NCI-H1694 (cell line): ENCODE measurements around the gene XPNPEP1.

ENCODE experiments used
- DNase-seq: peaks from one replicate; lab custom pipeline; 2025; lab: John Stamatoyannopoulos, UW

Gene XPNPEP1

DNA sequence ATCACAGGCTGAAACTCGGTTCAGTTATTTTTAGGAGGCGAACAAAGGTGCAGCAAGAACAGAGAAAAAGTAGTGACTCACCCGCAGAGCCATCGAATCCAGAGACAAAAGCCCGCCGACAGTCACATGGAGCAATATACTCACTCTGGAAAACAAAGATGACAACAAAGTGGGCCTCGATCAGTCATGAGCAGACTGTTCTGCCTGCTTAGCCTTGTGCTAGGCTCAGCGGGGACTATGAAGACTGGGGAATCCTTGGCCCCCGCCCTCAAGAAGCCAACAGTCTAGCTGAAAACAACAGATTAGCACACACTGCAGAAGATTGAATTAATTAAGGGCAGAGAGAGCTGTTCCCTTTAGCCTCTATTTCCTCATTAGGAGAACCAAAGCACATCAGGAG, 30.4 kb downstream of the XPNPEP1 start:
- DNase-seq = no peak

DNA sequence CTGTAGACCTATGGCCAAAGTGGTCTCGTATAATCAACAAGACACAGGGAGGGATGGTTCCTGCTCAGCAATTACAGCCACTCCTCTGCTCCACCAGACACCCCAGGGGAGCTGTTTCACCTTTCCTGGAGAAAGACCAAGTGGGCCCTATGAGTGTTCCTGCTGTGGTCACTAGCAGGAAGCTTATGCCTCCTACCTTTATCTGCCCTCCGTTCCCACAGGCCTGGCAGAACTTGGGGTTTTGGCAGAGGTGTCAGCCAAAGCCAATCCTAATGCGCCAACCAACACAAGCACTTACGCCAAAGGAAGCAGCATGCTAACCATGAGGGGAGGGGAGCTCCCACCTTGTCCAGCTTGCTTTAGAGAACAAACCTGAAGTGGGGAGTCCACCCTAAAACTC, 31.2 kb downstream of the XPNPEP1 start:
- DNase-seq = no peak

GRCh38 chr10:109891105-109891504, 32.2 kb downstream of the XPNPEP1 start:
- DNase-seq = no peak

GRCh38 chr10:109889867-109890266, 33.4 kb downstream of the XPNPEP1 start:
- DNase-seq = no peak

- DNase-seq = no peak
Observed at GRCh38 chr10:109887776-109888175, 35.5 kb downstream of the XPNPEP1 start.

- DNase-seq = no peak
Observed at GRCh38 chr10:109887243-109887642, 36.1 kb downstream of the XPNPEP1 start.

DNA sequence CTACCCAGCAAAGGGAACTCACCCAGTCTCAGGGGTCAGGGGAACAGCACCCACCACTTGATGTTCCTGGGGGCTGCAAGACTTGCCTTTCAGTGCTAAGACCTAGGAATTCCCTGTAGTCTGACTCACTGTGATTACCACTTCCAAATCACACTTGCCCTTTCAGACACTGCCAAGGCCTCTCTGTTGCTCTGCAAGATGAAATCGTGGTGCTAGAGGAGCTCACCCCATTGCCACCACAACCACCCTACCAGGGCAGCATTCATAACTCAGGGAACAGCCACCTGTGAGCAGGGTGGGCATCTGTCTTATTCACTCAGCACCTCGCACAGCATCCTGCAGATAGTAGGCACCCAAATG, 36.5 kb downstream of the XPNPEP1 start:
- DNase-seq = no peak

GRCh38 chr10:109886037-109886780, 37.1 kb downstream of the XPNPEP1 start:
- no peak for DNase-seq

GRCh38 chr10:109883859-109884771, 39.2 kb downstream of the XPNPEP1 start:
- peak; percentile 67 for DNase-seq

GRCh38 chr10:109882251-109883057, 40.9 kb downstream of the XPNPEP1 start:
- no peak for DNase-seq

- DNase-seq = no peak
Observed at GRCh38 chr10:109881769-109882057, 41.6 kb downstream of the XPNPEP1 start.

GRCh38 chr10:109880886-109881768, 42.2 kb downstream of the XPNPEP1 start:
- no peak for DNase-seq

DNA sequence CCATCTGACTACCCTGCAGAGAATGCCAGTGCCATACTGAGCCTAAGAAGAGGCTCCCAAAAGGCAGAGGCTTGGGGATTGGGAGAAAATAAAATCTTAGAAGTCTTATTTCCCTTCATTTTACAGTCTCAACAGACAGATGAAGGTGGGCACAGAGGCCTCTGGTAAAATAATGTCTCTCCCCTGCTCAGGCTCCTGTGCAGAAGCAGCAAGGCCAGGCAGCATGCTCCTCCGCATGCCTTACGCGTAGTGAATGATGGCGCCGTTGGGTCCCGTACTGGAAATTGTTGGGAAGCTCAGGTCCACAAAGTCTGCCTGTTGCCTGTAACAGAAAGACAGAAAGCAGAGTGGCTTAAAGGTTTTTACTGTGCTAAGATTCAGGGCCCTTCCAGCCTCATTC, 45.8 kb downstream of the XPNPEP1 start:
- DNase-seq = no peak

- DNase-seq = no peak
Observed at GRCh38 chr10:109875828-109876821, 47.2 kb downstream of the XPNPEP1 start.

DNA sequence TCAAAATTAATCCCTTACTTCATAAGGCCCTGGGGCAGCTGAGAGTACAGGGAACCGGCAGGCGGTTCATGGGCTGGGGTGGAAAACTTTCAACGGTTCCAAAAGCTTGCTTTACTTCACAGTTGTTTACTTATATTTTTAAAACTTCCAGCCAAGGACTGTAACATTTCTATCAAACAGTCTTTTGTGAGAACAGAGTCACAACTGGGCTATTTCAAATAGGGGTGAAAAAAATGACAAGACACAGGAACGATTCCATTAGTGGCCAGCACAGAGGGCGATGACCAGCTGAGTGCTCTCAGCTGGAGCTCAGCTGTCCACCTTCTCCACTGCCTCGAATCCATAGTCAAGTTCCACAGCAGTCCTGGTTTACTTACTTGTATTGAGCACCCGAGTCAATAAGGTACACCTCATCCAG, 48.2 kb downstream of the XPNPEP1 start:
- DNase-seq = no peak

DNA sequence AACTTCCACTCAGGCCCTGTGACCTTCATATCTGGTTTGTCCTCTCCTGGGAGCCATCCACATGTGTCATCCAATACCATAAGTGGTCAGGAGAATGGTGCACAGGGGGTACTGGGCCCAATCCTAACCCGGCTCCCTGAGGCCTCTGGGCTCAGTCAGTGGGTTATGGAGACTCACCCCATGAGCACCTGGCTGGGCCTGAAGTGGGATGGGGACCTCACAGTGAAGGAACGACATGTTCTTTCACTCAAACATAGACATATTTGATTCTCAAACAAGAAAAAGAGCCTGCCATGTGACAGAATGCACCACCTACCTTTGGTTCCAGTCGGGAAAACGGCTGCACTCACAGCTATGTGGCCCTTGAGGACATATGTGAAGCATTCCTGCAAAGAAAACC, 51.8 kb downstream of the XPNPEP1 start:
- DNase-seq = no peak

GRCh38 chr10:109866995-109867635, 56.2 kb downstream of the XPNPEP1 start:
- no peak for DNase-seq

DNA sequence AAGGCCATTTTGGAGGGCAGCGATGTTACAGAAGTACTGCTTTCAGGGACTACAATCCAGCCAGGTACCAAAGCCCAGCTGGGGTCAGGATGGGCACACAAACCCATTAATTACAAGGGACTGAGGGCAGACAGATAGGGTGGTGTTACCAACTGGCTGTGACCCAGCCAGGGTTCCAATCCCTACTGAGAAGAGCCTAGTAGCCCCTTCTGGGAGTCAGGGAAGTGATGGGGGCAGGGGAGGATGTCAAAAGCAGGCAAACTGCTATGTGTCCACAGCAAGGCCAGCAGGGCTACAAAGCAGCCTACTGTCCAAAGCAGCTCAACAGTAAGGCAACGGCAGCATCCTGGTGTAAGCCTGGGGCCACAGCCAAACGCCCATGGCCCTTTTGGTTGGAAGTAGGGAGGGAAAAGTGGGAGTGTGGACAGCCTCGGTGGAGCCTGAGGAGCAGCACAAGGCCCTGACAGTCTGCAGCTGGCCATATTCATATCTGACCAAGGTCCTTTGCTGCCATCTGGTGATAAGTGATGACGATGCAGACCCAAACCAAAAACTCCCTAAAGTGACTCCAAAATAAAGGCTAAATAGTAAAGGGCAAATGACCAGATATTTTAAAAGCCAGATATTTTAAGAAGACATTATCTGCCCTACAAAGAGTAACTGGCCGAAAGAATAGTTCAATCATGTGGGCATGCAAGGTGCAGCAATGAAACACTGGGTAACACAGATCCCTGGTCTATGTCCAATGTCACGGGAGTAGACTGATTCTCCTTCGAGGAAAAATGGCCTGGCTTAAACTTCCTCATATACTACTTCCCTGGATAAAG, 56.9 kb downstream of the XPNPEP1 start:
- no peak for DNase-seq

GRCh38 chr10:109863775-109864174, 59.5 kb downstream of the XPNPEP1 start:
- no peak for DNase-seq
